Measurements from ENCODE around the gene ACTL10.

The ACTL10 gene

GRCh38 chr20:33716498-33716897, 49.8 kb downstream of the ACTL10 start:
- no peak for TF ChIP-seq ZFX (IDR thresholded peaks at IDR 0.05)
- TF ChIP-seq CTCF (conservative IDR thresholded peaks at IDR 0.05), result no peak
- H3K27ac ChIP-seq, result no peak overlapping the region

Measured in C4-2B (cell line).